ENCODE data around the gene KLHL30.
"Not testable (repeated sequence)": the region's sequence is repeated elsewhere in the genome, so short reads cannot be mapped to it uniquely, and the experiment has no call there.

The KLHL30 gene

GRCh38 chr2:238105506-238106338, 32.7 kb upstream of the KLHL30 start:
- H3K9ac ChIP-seq (ENCODE audit: low read length), result no peak overlapping the region

GRCh38 chr2:238106339-238106697, 32.1 kb upstream of the KLHL30 start:
- no peaks in the 10 kb centered on the region for H3K36me3 ChIP-seq (ENCODE audit: control insufficient read depth, insufficient read depth, low read length)
- H3K27ac ChIP-seq (ENCODE audit: low read depth, low read length), result no peak overlapping the region

More at GRCh38 chr2:238105506-238106338, 32.7 kb upstream of the KLHL30 start:
- no peak overlapping the region for H3K4me3 ChIP-seq (ENCODE audit: low read length)
- no peaks in the 10 kb centered on the region for H3K27me3 ChIP-seq (ENCODE audit: control insufficient read depth, insufficient read depth, low read length)
- no peaks in the 10 kb centered on the region for H3K4me1 ChIP-seq (ENCODE audit: control insufficient read depth, insufficient read depth, low read length)
- H3K36me3 ChIP-seq (ENCODE audit: control insufficient read depth, insufficient read depth, low read length), result no peaks in the 10 kb centered on the region
- no peak overlapping the region for H3K27ac ChIP-seq (ENCODE audit: low read depth, low read length)

GRCh38 chr2:238106698-238107524, 31.6 kb upstream of the KLHL30 start:
- Histone ChIP-seq H3K9ac (ENCODE audit: low read length) (no peak overlapping the region), H3K27me3 (ENCODE audit: control insufficient read depth, insufficient read depth, low read length) (no peaks in the 10 kb centered on the region), H3K4me3 (ENCODE audit: low read length) (peak overlapping the region; percentile 33), H3K36me3 (ENCODE audit: control insufficient read depth, insufficient read depth, low read length) (no peaks in the 10 kb centered on the region), H3K4me1 (ENCODE audit: control insufficient read depth, insufficient read depth, low read length) (no peaks in the 10 kb centered on the region), H3K27ac (ENCODE audit: low read depth, low read length) (no peak overlapping the region)

More at GRCh38 chr2:238106339-238106697, 32.1 kb upstream of the KLHL30 start:
- no peak overlapping the region for H3K4me3 ChIP-seq (ENCODE audit: low read length)
- no peaks in the 10 kb centered on the region for H3K27me3 ChIP-seq (ENCODE audit: control insufficient read depth, insufficient read depth, low read length)
- no peak overlapping the region for H3K9ac ChIP-seq (ENCODE audit: low read length)
- H3K4me1 ChIP-seq (ENCODE audit: control insufficient read depth, insufficient read depth, low read length), result no peaks in the 10 kb centered on the region

- Histone ChIP-seq H3K27me3 (ENCODE audit: control insufficient read depth, insufficient read depth, low read length) (no peaks in the 10 kb centered on the region), H3K27ac (ENCODE audit: low read depth, low read length) (no peak overlapping the region), H3K4me3 (ENCODE audit: low read length) (peak overlapping the region; percentile 33), H3K36me3 (ENCODE audit: control insufficient read depth, insufficient read depth, low read length) (no peaks in the 10 kb centered on the region), H3K4me1 (ENCODE audit: control insufficient read depth, insufficient read depth, low read length) (no peaks in the 10 kb centered on the region), H3K9ac (ENCODE audit: low read length) (no peak overlapping the region)
Measured at GRCh38 chr2:238107525-238108422, 30.7 kb upstream of the KLHL30 start.

GRCh38 chr2:238108423-238109183, 29.9 kb upstream of the KLHL30 start:
- Histone ChIP-seq H3K27me3 (ENCODE audit: control insufficient read depth, insufficient read depth, low read length) (no peaks in the 10 kb centered on the region), H3K36me3 (ENCODE audit: control insufficient read depth, insufficient read depth, low read length) (no peaks in the 10 kb centered on the region), H3K4me1 (ENCODE audit: control insufficient read depth, insufficient read depth, low read length) (no peaks in the 10 kb centered on the region), H3K4me3 (ENCODE audit: low read length) (no peak overlapping the region), H3K27ac (ENCODE audit: low read depth, low read length) (no peak overlapping the region), H3K9ac (ENCODE audit: low read length) (no peak overlapping the region)

GRCh38 chr2:238113611-238114010, 24.9 kb upstream of the KLHL30 start:
- no peak overlapping the region for H3K4me3 ChIP-seq (ENCODE audit: low read length)
- no peaks in the 10 kb centered on the region for H3K4me1 ChIP-seq (ENCODE audit: control insufficient read depth, insufficient read depth, low read length)
- no peak overlapping the region for H3K27ac ChIP-seq (ENCODE audit: low read depth, low read length)
- no peaks in the 10 kb centered on the region for H3K36me3 ChIP-seq (ENCODE audit: control insufficient read depth, insufficient read depth, low read length)
- no peak overlapping the region for H3K9ac ChIP-seq (ENCODE audit: low read length)
- no peaks in the 10 kb centered on the region for H3K27me3 ChIP-seq (ENCODE audit: control insufficient read depth, insufficient read depth, low read length)

- Histone ChIP-seq H3K4me1 (ENCODE audit: control insufficient read depth, insufficient read depth, low read length) (no peaks in the 10 kb centered on the region), H3K36me3 (ENCODE audit: control insufficient read depth, insufficient read depth, low read length) (no peaks in the 10 kb centered on the region), H3K9ac (ENCODE audit: low read length) (no peak overlapping the region), H3K4me3 (ENCODE audit: low read length) (no peak overlapping the region), H3K27me3 (ENCODE audit: control insufficient read depth, insufficient read depth, low read length) (no peaks in the 10 kb centered on the region), H3K27ac (ENCODE audit: low read depth, low read length) (no peak overlapping the region)
Measured at GRCh38 chr2:238114331-238114841, 24.1 kb upstream of the KLHL30 start.

GRCh38 chr2:238114851-238115660, 23.4 kb upstream of the KLHL30 start:
- H3K27ac ChIP-seq (ENCODE audit: low read depth, low read length), result no peak overlapping the region
- H3K36me3 ChIP-seq (ENCODE audit: control insufficient read depth, insufficient read depth, low read length), result no peaks in the 10 kb centered on the region

GRCh38 chr2:238115709-238116108, 22.8 kb upstream of the KLHL30 start:
- H3K4me1 ChIP-seq (ENCODE audit: control insufficient read depth, insufficient read depth, low read length); H3K27ac ChIP-seq (ENCODE audit: low read depth, low read length): not testable (repeated sequence)

More at GRCh38 chr2:238114851-238115660, 23.4 kb upstream of the KLHL30 start:
- Histone ChIP-seq H3K27me3 (ENCODE audit: control insufficient read depth, insufficient read depth, low read length) (no peaks in the 10 kb centered on the region), H3K9ac (ENCODE audit: low read length) (no peak overlapping the region), H3K4me1 (ENCODE audit: control insufficient read depth, insufficient read depth, low read length) (no peaks in the 10 kb centered on the region), H3K4me3 (ENCODE audit: low read length) (no peak overlapping the region)

GRCh38 chr2:238116298-238117198, 21.9 kb upstream of the KLHL30 start:
- Histone ChIP-seq H3K4me3 (ENCODE audit: low read length) (no peak overlapping the region), H3K36me3 (ENCODE audit: control insufficient read depth, insufficient read depth, low read length) (no peaks in the 10 kb centered on the region), H3K27me3 (ENCODE audit: control insufficient read depth, insufficient read depth, low read length) (no peaks in the 10 kb centered on the region), H3K9ac (ENCODE audit: low read length) (no peak overlapping the region), H3K27ac (ENCODE audit: low read depth, low read length) (no peak overlapping the region), H3K4me1 (ENCODE audit: control insufficient read depth, insufficient read depth, low read length) (no peaks in the 10 kb centered on the region)

More at GRCh38 chr2:238115709-238116108, 22.8 kb upstream of the KLHL30 start:
- H3K9ac ChIP-seq (ENCODE audit: low read length); H3K4me3 ChIP-seq (ENCODE audit: low read length); H3K36me3 ChIP-seq (ENCODE audit: control insufficient read depth, insufficient read depth, low read length); H3K27me3 ChIP-seq (ENCODE audit: control insufficient read depth, insufficient read depth, low read length): not testable (repeated sequence)
